ENCODE measurements around the gene CFAP410. TPM values are rescaled to one million over a fixed set of nuclear protein-coding genes. Genes with fewer than 3 reads are reported as not detected.

The CFAP410 gene
- total and polyA plus RNA-seq, 2 donors (not counting 3 experiments of a cell fraction or from before 2014, with no cell fraction given): 7.2 to 12.2 TPM

- dilution Hi-C loops (cut with MboI; ENCODE audit: extremely low pct_ligation_motif_present, low sequenced_read_pairs) (no loop called here), intact Hi-C loops (cut with micrococcal nuclease) (no loop called here)
- DNase-seq (ENCODE audit: low read depth, low spot score): no peak
- TF ChIP-seq MYC (IDR thresholded peaks at IDR 0.05; ENCODE audit: low read depth, low read length) (no peak), JUN (IDR thresholded peaks at IDR 0.05; ENCODE audit: borderline replicate concordance, insufficient read depth, insufficient read length, low read depth) (no peak)
- Histone ChIP-seq H4K20me1 (replicated peaks; ENCODE audit: control insufficient read depth, extremely low read depth, insufficient read depth, low read length) (no peaks in the 10 kb centered on the region), H3K9me1 (replicated peaks; ENCODE audit: control insufficient read depth, extremely low read depth, insufficient read depth, low read length) (no peaks in the 10 kb centered on the region), H3K9me3 (replicated peaks; ENCODE audit: control insufficient read depth, insufficient read depth, low read length) (no peaks in the 10 kb centered on the region), H3K27me3 (ENCODE audit: control insufficient read depth in 2 of 2, insufficient read depth in 2 of 2, low read length in 2 of 2) (peaks cover 0 to 3% of the 10 kb centered on the region in 2 experiments), H3K9ac (replicated peaks; ENCODE audit: extremely low read depth, insufficient read depth, low read length) (no peak overlapping the region), H3K79me2 (ENCODE audit: control insufficient read depth, insufficient read depth, low read length) (no peaks in the 10 kb centered on the region), H3K4me2 (ENCODE audit: insufficient read depth, low read length) (no peak overlapping the region), H3K4me1 (ENCODE audit: control insufficient read depth, extremely low read depth, insufficient read depth, low read length) (no peaks in the 10 kb centered on the region), H3K27ac (ENCODE audit: insufficient read depth, low read depth, low read length) (no peak overlapping the region), H2AFZ (ENCODE audit: low read depth, low read length) (no peak overlapping the region), H3K36me3 (ENCODE audit: control insufficient read depth in 2 of 2, extremely low read depth in 1 of 2, insufficient read depth in 2 of 2, low read length in 2 of 2) (no peaks in the 10 kb centered on the region), H3K4me3 (replicated peaks in 1 of 3; ENCODE audit: insufficient read depth in 1 of 3, low read depth in 1 of 3, low read length in 3 of 3) (no peak overlapping the region)
- CTCF ChIA-PET: no interaction called here
- no TSS peak for BruUV-seq (replicated peaks)
- FAIRE-seq: no peak
- POLR2A ChIA-PET: no interaction called here
These were observed 57.4 kb downstream of the CFAP410 start for GRCh38 chr21:44281801-44282200.

DNA sequence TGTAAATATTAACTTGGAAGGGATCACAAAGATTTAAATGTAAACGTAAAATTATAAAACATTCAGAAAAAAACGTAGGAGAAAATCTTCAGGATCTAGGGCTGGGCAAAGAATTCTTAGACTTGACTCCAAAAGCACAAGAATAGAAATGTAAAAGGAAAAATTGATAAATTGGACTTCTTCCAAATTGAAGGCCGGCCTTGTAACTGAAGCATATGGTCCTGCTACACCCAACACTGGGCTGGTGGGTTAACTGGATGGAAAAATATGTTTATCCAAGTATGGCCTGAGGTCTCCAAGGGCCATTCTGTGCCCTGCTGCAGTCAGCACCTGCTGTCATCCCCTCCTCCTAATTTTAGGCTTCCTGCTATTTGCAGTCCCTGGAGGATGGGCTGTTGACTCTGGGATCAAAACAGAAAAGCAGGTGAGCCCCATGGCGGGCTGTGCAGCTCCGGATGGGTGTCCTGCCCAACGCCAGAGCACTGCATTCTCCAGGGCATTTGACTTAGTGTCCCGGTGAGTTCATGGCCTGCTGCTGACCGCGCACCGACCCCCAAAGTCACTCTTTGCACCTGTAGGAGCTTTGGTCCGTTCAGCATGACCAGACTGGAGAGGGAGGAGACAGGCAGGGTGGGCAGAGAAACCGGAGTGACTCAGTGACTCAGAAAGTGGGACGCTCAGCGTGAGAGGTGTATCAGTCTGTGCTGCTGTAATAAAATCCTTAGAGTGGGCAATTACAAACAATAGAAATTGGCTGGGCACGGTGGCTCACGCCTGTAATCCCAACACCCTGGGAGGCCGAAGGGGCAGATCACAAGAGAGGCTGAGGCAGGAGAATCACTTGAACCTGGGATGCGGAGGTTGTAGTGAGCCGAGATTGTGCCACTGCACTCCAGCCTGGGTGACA lies 59.6 kb downstream of the CFAP410 start:
- ChIA-PET POLR2A (no interaction called here), CTCF (no interaction called here)
- no peaks in the 10 kb centered on the region for H3K79me2 ChIP-seq (ENCODE audit: control insufficient read depth, insufficient read depth, low read length)
- no peaks in the 10 kb centered on the region for H3K27me3 ChIP-seq (ENCODE audit: control insufficient read depth in 2 of 2, insufficient read depth in 2 of 2, low read length in 2 of 2)
- no peak overlapping the region for H3K4me3 ChIP-seq (replicated peaks in 1 of 3; ENCODE audit: insufficient read depth in 1 of 3, low read depth in 1 of 3, low read length in 3 of 3)
- no peak overlapping the region for H2AFZ ChIP-seq (ENCODE audit: low read depth, low read length)
- FAIRE-seq: no peak
- no peak overlapping the region for H3K27ac ChIP-seq (ENCODE audit: insufficient read depth, low read depth, low read length)
- dilution Hi-C loops (cut with MboI; ENCODE audit: extremely low pct_ligation_motif_present, low sequenced_read_pairs) (no loop called here), intact Hi-C loops (cut with micrococcal nuclease) (no loop called here)
- H3K9me1 ChIP-seq (replicated peaks; ENCODE audit: control insufficient read depth, extremely low read depth, insufficient read depth, low read length): no peaks in the 10 kb centered on the region
- H3K9me3 ChIP-seq (replicated peaks; ENCODE audit: control insufficient read depth, insufficient read depth, low read length): no peaks in the 10 kb centered on the region
- H3K36me3 ChIP-seq (ENCODE audit: control insufficient read depth in 2 of 2, extremely low read depth in 1 of 2, insufficient read depth in 2 of 2, low read length in 2 of 2): no peaks in the 10 kb centered on the region
- TF ChIP-seq EZH2 (IDR thresholded peaks at IDR 0.05; ENCODE audit: borderline replicate concordance, low read depth, low read length, severe bottlenecking) (no peak), MYC (IDR thresholded peaks at IDR 0.05; ENCODE audit: low read depth, low read length) (no peak), POLR2A (IDR thresholded peaks at IDR 0.05; ENCODE audit: low read depth, low read length) (no peak), FOS (IDR thresholded peaks at IDR 0.05; ENCODE audit: borderline replicate concordance, insufficient read depth, low read length) (no peak), MAX (IDR thresholded peaks at IDR 0.05; ENCODE audit: insufficient read depth, insufficient read length) (no peak), GATA2 (IDR thresholded peaks at IDR 0.05; ENCODE audit: insufficient read depth, insufficient read length, low read depth, low read length) (no peak), JUN (IDR thresholded peaks at IDR 0.05; ENCODE audit: borderline replicate concordance, insufficient read depth, insufficient read length, low read depth) (no peak), POLR2AphosphoS5 (IDR thresholded peaks at IDR 0.05; ENCODE audit: insufficient read depth, low read depth, low read length) (no peak)
- TF ChIP-seq, protein P1, sequence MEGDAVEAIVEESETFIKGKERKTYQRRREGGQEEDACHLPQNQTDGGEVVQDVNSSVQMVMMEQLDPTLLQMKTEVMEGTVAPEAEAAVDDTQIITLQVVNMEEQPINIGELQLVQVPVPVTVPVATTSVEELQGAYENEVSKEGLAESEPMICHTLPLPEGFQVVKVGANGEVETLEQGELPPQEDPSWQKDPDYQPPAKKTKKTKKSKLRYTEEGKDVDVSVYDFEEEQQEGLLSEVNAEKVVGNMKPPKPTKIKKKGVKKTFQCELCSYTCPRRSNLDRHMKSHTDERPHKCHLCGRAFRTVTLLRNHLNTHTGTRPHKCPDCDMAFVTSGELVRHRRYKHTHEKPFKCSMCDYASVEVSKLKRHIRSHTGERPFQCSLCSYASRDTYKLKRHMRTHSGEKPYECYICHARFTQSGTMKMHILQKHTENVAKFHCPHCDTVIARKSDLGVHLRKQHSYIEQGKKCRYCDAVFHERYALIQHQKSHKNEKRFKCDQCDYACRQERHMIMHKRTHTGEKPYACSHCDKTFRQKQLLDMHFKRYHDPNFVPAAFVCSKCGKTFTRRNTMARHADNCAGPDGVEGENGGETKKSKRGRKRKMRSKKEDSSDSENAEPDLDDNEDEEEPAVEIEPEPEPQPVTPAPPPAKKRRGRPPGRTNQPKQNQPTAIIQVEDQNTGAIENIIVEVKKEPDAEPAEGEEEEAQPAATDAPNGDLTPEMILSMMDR (IDR thresholded peaks at IDR 0.05; ENCODE audit: extremely low read depth in 1 of 2, insufficient read depth in 1 of 2, low read depth in 1 of 2, low read length in 2 of 2): no peak
- BruUV-seq (replicated peaks): no TSS peak
- no peaks in the 10 kb centered on the region for H4K20me1 ChIP-seq (replicated peaks; ENCODE audit: control insufficient read depth, extremely low read depth, insufficient read depth, low read length)
- no peak overlapping the region for H3K9ac ChIP-seq (replicated peaks; ENCODE audit: extremely low read depth, insufficient read depth, low read length)
- H3K4me1 ChIP-seq (ENCODE audit: control insufficient read depth, extremely low read depth, insufficient read depth, low read length): no peaks in the 10 kb centered on the region
- no peak overlapping the region for H3K4me2 ChIP-seq (ENCODE audit: insufficient read depth, low read length)
- DNase-seq (ENCODE audit: low read depth, low spot score): no peak

Data from endothelial cell of umbilical vein (primary cell).